ENCODE results near the gene PDIA4.
A peak's percentile ranks its signal among the peaks of the same experiment; 100 is the strongest.
"Not testable (repeated sequence)": the region's sequence is repeated elsewhere in the genome, so short reads cannot be mapped to it uniquely, and the experiment has no call there.

The PDIA4 gene

DNA sequence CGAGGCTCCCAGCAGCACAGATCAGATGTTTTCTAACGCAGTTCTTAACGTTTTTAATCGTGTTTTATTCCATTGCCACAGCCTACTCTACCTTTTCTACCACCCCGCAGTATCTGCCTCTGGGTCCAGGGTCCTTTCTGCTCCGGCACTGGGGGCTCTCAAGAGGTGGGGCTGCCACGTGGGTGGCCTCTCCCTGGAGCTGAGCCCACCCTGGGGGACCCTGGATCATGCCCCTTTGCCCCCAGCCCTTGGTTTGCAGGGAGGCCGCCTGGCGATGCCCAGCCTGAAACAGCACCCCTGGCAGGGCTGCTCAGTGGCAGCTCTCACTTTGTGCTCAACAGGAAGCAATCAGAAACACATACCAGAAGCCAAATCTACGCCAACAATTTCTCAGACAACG lies 25.3 kb downstream of the PDIA4 start:
- DNase-seq (ENCODE audit: low read depth), result no peak

DNA sequence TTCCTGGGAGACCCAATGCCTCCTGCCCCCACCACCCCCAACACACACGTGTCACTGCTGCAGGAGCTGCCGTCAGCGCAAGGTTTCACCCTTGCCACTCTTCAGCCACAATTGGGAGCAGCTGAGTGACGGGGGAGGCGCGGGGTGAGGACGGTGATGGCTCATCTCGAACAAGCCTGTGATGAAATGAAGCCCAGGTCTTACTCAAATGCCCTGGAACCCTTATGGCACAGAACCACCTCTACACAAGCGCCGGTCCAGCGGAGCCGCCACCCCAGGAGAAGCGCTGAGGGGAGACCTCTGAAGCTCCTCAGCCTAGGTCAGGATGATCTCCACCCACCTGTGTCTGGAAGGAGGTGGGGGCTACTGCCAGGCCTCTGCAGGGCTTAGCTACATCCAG lies 25.7 kb downstream of the PDIA4 start:
- no peak for DNase-seq (ENCODE audit: low read depth)

DNA sequence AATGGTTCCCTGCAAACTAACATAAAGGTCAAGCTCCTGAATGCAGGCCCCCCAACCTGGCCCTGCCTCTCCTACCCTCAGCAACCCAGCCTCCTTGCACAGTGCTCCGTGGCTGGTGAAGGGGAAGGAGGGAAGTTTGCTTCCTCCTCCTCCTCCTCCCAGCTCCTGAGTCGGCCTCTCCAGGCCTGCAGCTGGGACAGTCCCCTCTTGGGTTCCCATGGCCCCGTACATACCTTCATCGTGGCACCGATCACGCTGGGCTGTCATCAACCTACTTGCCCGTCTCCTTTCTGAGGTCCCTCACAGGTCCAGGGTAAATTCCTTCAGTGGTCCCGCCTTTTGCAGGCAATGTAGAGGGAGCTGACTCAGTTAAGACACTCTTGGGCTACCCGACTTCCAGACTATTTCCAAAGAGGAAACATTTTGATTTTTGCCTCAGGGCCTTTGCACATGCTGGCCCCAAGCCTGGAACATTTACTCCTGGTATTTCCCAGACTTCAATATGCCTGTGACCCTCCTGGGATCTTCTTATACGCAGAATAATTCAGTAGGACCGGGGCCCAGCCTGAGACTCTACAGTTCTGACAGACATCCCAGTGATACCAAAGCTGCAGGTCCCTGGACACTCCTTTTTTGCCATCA lies 26.8 kb downstream of the PDIA4 start:
- no peak for DNase-seq (ENCODE audit: low read depth)

DNA sequence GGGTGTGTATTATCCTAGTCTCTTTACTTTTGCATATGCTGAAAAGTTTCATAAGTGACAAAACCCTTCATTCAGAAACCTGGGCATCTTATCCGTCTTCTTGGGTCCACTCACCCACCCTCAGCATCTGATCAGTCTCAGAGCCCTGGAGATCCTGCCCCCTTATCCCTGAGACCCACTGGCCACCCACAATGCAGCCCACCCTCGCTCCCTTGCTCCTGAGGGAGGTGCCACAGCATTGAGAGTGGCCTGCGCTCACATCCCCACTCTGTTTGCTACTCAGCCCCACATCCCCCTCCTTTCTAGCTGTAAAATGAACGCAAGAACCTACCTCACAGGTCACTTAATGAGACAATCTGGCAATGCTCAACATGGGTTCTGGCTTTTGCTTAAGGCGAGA lies 27.3 kb downstream of the PDIA4 start:
- DNase-seq (ENCODE audit: low read depth), result no peak

DNA sequence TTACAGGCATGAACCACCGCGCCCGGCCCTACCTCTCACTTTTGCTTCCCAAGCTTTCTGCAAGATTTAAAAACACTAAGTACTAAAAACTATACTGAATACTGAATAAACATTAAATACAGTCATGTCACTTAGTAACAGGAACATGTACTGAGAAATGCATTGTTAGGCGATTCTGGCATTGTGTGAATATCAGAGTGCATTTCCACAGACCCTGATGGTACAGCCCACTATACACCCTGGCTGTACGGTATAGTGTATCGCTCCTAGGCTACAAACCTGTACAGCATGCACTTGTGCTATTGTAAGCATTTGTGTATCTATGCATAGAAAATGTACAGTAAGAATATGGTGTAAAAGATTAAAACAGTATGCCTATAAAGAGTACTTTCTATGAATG lies 29.1 kb downstream of the PDIA4 start:
- no peak for DNase-seq (ENCODE audit: low read depth)

DNA sequence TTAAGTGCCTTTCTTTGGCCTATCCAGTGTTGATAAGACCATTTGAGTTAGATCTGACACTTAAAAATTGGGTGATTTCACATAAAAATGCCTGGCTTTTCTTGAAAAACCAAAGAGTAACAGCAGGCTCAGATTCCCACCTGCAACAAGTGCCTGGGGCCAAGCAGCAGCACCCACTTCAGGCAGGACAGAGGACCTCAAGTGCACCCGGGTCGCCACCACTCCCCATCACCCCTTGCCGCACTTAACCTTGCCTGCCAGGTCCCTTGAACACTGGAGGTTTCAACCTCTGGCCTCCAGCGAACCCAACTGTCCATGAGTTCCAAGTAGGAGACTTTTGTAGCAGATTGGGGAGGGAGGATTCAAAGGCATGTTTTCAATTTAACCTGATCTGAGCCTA lies 30.8 kb downstream of the PDIA4 start:
- no peak for DNase-seq (ENCODE audit: low read depth)

DNA sequence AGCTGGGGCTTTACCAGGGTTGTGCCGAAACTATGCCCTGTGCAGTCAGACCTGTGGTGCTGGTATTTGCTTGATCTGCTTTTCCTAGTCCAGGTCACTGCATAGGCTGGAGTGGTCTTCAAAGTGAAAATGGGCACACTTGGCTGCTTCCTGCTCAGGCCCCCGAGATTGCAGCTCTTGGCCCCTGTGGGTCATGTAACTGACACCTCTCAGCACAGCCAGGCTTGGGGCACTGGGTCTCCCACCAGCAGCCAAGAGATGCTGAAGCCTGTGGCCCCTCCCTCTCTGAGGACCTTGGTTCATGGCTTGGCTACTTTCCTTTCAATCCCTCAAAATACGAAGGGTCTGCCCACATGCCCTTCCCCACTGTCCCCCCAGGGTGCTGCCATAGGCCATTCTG lies 33.7 kb downstream of the PDIA4 start:
- DNase-seq (ENCODE audit: low read depth), result no peak

DNA sequence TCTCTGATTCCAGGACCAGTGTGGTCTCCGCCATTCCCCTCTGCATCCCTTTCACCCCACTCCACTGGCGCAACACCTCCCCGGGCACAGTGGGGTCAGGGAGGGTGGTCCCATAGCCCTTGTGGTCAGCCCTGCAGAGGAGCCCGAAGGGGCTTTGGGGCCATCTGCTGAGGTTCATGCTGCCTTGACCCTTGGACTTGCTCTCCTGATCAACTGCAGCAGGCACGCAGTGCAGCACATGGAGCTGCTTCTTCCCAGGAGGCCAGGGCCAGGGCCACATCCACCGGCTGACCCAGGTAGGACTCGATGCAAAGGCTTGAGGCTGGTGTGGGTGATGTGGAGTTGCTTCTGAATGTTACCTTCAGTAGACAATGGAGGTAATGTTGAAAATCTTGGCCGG lies 35.1 kb downstream of the PDIA4 start:
- DNase-seq (ENCODE audit: low read depth), result no peak

DNA sequence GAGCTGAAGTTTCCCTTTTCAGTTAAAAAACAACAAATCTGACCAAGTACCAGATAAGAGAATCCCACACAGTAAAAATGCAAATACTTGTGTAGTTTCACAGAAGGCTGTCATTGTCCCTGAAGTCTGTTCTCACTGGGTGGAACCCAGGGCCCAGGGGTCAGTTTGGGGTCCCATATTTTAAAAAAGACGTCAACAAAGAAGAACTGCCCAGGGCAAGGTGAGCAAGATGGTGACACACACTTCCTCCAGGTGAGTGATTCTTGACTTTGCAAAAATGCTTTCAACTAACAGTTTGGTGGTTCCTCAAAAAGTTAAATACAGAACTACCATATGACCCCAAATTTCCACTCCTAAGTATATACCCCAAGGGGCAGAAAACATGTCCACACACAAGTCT lies 36.8 kb downstream of the PDIA4 start:
- DNase-seq (ENCODE audit: low read depth), result no peak

DNA sequence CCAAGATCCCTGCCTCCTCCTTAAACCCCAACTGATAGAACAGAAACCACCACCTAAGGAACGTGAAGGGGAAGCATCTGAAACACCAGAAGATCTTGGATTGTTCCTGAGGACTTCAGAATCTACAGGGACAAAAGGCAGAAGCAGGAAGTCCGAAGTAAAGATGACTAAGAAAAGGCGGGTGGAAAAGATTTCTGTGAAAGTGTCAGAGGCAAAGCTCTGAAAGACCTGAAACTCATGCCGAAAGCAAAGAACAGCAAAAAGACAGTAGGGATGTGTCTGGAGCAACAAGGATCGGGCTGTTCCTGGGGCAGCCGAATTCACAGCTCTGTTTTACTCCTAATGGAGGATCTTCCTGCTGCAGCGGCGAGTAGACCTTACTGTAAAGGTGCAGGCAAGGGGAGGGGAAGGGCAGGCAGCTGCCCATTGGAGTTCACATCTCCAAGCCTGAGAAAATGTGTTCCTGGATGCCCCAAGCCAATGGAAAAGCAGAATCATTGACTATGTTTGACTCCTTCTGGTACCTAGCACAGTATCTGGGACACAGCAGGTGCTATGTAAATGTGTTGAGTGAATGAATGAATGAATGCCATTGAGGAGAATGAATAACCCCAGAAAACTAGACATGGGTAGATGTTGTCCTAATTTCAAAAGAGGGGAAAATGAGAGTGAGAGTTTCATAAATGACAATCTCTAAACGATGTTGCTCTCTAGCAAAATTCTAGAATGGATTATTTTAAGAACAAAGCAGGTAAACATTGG lies 40.4 kb downstream of the PDIA4 start:
- no peak for DNase-seq (ENCODE audit: low read depth)

DNA sequence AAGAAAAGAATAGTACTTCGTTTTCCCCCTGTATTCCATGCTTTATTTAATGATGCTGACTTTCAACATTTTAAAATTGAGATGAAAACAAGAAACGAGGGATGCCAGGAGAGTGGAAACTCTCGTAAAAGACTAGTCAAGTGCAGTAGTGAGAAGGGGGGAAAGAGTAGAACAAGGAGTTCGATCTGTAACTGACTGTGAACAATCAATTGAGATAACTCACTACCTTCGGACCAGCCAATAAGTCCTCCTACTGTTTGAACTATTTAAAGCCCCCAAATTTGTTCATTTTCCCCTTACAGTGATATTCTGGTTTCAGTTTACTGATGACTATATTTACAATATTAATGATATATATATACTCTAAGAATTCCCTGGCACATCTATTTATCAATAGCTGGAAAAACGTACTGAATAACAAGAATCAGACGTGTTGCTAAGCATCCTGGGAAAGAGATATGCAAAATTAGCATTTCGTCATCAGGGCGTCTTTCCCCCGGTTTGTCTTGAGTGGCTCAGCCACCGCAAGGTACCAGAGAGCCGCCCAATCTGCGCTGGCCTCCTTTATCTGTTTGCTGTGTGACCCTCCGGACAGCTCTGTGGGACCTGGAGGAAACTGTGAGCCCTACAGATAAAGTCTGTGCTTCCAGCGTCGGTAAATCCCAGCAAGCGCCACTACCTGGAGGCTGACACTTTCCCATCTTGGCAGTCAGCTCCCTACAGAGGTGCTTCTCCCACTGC lies 41.1 kb downstream of the PDIA4 start:
- peak; percentile 57 for DNase-seq (ENCODE audit: low read depth)

DNA sequence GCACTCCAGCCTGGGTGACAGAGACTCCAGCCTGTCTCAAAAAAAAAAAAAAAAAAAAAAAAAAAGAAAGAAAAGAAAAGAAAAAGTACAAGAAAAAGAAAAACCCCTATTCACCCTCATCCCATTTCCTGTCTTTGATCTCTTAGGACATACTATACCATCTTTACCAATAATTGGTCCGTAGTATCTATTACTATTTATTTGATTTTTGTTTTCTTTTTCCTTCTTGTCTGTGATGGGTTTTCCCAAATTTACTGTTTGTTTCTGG lies 41.6 kb downstream of the PDIA4 start:
- DNase-seq (ENCODE audit: low read depth), result no peak

DNA sequence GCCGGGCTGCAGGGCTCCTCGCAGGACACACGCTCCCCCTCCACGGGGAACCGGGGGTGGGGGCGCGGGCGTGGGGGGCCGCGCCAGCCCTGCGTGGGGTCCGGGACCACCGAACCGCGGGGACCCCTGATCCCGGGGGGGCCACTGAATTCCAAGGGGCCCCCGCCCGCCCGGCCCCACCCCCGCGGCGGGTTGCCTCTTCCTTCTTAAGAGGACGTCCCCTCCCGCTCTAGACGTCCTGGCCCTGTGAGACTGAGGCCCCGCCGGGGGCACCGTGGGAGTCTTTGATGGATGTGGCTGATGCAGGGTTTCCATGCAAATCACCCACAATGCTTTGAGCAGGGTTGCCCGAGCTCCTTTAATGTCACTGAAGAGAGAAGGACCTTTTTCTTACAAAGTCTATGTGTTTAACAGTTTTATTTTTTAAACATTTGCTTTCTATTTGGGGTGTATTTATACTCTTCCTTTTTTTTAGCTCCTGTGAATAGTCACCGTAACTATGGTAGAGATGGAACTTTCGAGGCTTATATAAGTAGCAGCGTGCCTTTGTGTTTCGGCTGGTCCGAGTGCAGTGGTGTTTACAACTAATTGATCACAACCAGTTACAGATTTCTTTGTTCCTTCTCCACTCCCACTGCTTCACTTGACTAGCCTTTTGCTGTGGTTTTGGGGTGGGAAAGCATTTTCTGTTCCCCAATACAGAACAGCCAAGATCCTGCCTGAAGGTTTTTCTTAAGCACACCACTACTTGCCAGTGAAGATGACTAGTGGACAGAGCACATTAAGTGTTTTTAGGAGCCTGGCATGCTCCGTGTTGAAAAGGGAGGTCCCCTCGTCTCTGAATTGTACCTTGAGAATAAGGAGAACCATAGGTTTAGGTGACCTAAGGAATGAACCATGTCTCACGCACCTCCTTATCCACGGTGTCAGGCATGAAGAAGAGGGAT lies 44.8 kb downstream of the PDIA4 start:
- DNase-seq (ENCODE audit: low read depth), result peak; percentile 71

DNA sequence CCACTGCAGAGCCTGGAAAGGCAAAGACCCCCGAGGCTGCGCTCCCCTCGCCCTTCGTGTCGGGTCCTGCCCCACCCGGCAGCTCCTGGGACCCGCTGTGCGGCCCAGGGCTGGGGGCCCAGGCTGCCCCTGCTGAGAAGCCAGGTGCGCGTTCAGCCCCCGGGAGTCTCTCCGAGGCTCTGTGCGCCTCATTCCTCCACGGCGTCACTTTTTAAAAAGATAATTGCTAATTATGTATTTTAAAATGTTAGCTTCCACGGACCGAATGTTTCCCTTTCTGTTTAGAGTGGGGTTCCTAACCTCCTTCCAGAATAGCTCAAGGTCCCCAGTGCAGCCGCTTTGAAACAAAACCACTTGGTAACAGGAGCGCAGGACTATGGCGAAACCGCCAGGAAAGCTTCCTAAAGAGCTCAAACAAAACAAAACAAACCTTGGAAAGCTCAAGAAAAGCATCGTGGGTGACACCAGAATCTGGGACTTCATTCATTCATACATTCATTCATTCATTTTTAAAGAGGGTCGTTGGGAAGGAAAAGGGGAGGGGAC lies 45.6 kb downstream of the PDIA4 start:
- DNase-seq (ENCODE audit: low read depth), result no peak

DNA sequence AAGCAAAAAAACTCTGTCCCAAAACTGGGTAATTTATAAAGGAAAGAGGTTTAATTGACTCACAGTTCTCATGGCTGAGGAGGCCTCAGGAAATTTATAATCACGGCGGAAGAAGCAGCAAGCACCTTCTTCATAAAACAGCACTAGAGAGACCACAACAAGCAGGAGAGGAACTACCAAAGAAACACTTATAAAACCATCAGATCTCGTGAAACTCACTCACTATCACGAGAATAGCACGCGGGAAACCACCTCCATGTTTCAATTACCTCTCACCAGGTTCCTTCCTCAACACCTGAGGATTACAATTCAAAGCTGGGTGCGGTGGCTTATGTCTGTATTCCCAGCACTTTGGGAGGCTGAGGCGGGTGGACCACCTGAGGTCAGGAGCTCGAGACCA lies 48.5 kb downstream of the PDIA4 start:
- DNase-seq (ENCODE audit: low read depth), result no peak

DNA sequence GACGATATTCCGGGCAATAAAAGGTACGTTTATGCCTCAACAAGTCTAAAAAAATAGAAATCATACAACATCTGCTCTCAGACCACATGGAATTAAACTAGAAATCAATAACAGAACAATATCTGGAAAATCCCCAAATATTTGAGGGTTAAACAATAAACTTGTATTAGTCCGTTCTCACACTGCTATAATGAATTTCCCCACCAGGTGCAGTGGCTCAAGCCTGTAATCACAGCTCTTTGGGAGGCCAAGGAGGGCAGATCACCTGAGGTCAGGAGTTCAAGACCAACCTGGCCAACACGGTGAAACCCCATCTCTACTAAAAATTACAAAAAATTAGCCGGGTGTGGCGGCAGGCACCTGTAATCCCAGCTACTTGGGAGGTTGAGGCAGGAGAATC lies 49.2 kb downstream of the PDIA4 start:
- DNase-seq (ENCODE audit: low read depth), result not testable (repeated sequence)

DNA sequence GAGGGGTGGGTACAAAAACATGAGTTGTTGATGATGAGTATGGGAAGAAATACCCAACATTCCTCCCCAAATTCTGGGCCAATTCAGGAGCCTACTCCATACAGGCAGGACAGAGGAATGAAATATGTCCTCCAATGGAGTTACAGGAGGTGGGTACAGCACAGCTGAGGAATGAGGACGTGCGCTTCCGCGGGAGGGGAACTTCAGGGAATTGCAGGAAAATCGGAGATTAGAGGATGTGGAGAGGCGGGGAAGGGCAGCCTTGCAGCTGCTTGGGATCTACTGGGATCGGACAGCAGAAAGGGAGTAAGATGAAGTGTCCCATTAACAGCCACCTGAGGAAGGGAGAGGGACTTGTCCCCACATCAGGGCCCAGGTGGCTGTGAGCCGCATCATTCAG lies 50.2 kb downstream of the PDIA4 start:
- no peak for DNase-seq (ENCODE audit: low read depth)

DNA sequence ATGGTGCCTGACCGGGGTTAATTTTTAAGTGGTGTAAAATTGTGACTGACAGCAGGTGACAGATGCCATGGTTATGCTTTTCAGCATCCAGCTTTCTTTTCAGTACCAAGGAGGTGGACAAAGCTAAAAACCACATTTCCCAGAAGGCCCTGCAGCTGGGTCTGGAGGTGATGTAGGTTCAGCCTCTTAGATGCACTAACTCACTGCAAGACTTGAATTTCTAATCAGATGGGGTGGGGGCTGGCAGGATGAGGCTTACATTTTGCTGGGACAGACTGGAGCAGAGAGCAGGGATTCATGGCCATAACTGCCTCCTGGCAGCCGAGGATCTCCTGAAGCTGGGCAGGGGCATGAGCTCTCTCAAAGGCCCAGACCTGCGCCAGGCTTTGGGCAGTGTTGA lies 52.4 kb downstream of the PDIA4 start:
- DNase-seq (ENCODE audit: low read depth), result no peak

DNA sequence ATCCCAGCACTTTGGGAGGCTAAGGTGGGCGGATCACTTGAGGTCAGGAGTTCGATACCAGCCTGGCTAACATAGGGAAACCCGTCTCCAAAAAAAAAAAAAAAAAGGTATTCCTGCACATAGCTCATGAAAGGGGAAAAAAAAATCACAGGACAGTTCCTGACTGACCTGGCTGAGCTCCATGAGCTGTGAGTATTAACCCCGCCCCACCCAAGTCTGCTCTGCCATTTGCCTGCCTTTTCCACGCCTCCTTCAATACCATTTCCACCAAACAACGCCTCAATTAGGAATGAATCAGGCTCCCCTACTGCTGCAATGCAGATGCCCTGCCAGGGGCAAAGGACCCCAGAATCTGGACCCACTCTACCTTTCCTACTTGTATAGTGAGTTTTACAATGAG lies 55.0 kb downstream of the PDIA4 start:
- no peak for DNase-seq (ENCODE audit: low read depth)

DNA sequence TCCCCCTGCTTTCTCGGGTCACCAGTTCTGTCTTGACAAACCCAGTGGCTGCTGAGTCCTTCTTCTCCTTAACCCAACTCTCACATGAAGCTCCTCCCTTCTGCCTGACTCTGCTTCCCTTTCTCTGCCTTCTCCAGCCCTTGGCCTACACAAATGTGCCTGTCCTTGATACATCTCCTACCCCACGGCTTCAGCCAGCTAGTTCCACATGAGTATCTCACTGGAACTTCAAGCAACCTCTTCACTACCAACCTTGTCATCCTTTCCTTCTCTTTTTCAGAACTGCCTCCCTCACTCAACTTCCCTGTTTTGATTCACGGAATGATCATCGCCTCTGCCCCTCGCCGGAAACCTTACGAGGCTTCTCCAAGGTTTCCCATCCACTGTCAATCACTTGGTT lies 55.9 kb downstream of the PDIA4 start:
- no peak for DNase-seq (ENCODE audit: low read depth)

DNA sequence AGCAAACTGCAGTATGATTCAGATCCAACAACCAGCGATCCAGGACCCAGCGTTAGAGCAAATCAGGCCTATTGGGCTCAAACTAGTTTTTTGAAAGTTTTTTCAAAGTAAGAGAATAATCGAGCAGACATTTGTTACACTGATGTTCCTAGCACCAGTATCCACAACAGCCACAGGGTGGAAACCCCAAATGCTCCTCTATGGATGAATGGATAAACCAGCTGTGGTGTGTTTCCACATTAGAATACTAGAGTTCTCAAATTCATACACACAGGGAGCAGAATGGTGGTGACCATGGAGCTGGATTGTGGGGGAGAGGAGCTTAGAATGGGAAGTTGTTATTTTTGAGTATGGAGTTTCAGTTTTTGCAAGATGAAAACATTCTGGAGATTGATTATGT lies 60.7 kb downstream of the PDIA4 start:
- DNase-seq (ENCODE audit: low read depth), result no peak

DNA sequence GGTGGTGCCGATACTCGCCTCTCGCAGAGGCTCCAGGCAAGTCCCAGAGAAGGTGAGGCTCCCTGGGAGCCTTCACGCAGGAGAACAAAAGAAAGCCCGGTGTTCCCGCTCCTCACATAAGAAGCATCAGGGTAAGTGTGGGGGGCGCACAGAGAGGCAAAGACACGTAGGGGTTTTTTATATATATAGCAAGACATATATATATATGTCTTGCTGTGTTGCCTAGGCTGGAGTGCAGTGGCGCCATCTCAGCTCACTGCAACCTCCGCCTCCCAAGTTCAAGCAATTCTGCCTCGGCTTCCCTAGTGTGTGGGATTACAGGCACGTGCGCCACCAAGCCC lies 61.3 kb downstream of the PDIA4 start:
- no peak for DNase-seq (ENCODE audit: low read depth)
